WTC11 (cell line): ENCODE results near the gene SAPCD2. TPM values are rescaled to one million over a fixed set of nuclear protein-coding genes. Genes with fewer than 3 reads are reported as not detected.

Experiments
- ATAC-seq: fragments of 200-7000 bp; cut with Tn5 transposase; 2 replicates; pipeline ENCODE4 v1.10.0; 2021; ENCODE audit warnings: mild to moderate bottlenecking, moderate library complexity
- CTCF ChIA-PET: fragments of 300-600 bp; sonication (Branson Sonifier 250); formaldehyde crosslinking; loops from one replicate; lab custom pipeline; 2021; ENCODE audit warnings: antibody characterized with exemption; lab: Charles Lee
- POLR2A ChIA-PET: fragments of 350-600 bp; sonication (Branson Sonifier 250); formaldehyde crosslinking; loops from one replicate; lab custom pipeline; 2021; ENCODE audit warnings: antibody characterized with exemption; lab: Charles Lee
- DNase-seq: peaks from one replicate; pipeline ENCODE4 v3.0.0; 2021; ENCODE audit warnings: low spot score
- H3K27ac Mint-ChIP-seq: 2 replicates; pipeline ENCODE4 v1.8.0; 2021; ENCODE audit warnings: mixed read lengths
- H3K27me3 Mint-ChIP-seq: 2 replicates; pipeline ENCODE4 v1.8.0; 2021; ENCODE audit warnings: low read depth, mild to moderate bottlenecking, moderate library complexity, mixed read lengths
- H3K36me3 Mint-ChIP-seq: 2 replicates; pipeline ENCODE4 v1.8.0; 2021; ENCODE audit warnings: mixed read lengths
- H3K4me1 Mint-ChIP-seq: 2 replicates; pipeline ENCODE4 v1.8.0; 2022; ENCODE audit warnings: mixed read lengths
- H3K4me3 Mint-ChIP-seq: 2 replicates; pipeline ENCODE4 v1.8.0; 2021; ENCODE audit warnings: mild to moderate bottlenecking, moderate library complexity, mixed read lengths
- H3K9me3 Mint-ChIP-seq: 2 replicates; pipeline ENCODE4 v1.8.0; 2021; ENCODE audit warnings: mixed read lengths
- ARID4B ChIP-seq: sonication (generic); formaldehyde crosslinking; IDR thresholded peaks from 2 replicates; pipeline ENCODE4 v1.8.0; 2023; ENCODE audit warnings: missing genetic modification reagents, mild to moderate bottlenecking, borderline replicate concordance
- CBFB ChIP-seq: sonication (generic); formaldehyde crosslinking; IDR thresholded peaks from 2 replicates; pipeline ENCODE4 v1.8.1; 2022; ENCODE audit warnings: mild to moderate bottlenecking, low read depth, missing genetic modification reagents
- GTF2I ChIP-seq: fragments of 250-450 bp; sonication (Bioruptor Pico); conservative IDR thresholded peaks from 2 replicates; pipeline ENCODE4 v1.4.0; 2021; ENCODE audit warnings: mild to moderate bottlenecking
- JUN ChIP-seq: sonication (generic); formaldehyde crosslinking; IDR thresholded peaks from 2 replicates; pipeline ENCODE4 v1.8.0; 2023; ENCODE audit warnings: mild to moderate bottlenecking, missing genetic modification reagents
- PRDM15 ChIP-seq: sonication (generic); formaldehyde crosslinking; IDR thresholded peaks from 2 replicates; pipeline ENCODE4 v1.8.0; 2022; ENCODE audit warnings: missing genetic modification reagents
- PREB ChIP-seq: sonication (generic); formaldehyde crosslinking; IDR thresholded peaks from 2 replicates; pipeline ENCODE4 v1.8.1; 2022; ENCODE audit warnings: mild to moderate bottlenecking, missing genetic modification reagents, moderate library complexity, borderline replicate concordance
- ZNF317 ChIP-seq: sonication (generic); formaldehyde crosslinking; IDR thresholded peaks from 2 replicates; pipeline ENCODE4 v1.8.1; 2023; ENCODE audit warnings: low read depth, mild to moderate bottlenecking, moderate library complexity, missing genetic modification reagents, borderline replicate concordance
- ZNF423 ChIP-seq: fragments of 250-450 bp; sonication (Bioruptor Pico); IDR thresholded peaks from 2 replicates; pipeline ENCODE4 v2.1.2; 2022; ENCODE audit warnings: mild to moderate bottlenecking, moderate library complexity
- ZNF512 ChIP-seq: sonication (generic); formaldehyde crosslinking; IDR thresholded peaks from 2 replicates; pipeline ENCODE4 v1.8.1; 2022; ENCODE audit warnings: missing genetic modification reagents, borderline replicate concordance
- total RNA-seq: library from RNA; stranded (reverse); gene quantifications from 3 replicates; pipeline ENCODE4 v1.2.3, GENCODE V29; 2021

Gene SAPCD2
- total RNA-seq, 1 experiment from 2014 or later, result 67.0 TPM

- ATAC-seq, result no peak
- 0 out of 2 replicates have a peak, but pooled peaks cover 7% of the 10 kb centered on the region for H3K36me3 Mint-ChIP-seq
- CTCF ChIA-PET, result interaction anchor here (0.6 to 2.0 kb wide), 3 partner anchors 40 to 443 kb away, joined by 3 to 8 read pairs (median 4); no protein-coding TSS in a partner anchor
These were observed 37.6 kb upstream of the SAPCD2 start for GRCh38 chr9:137107982-137108381.

More at GRCh38 chr9:137107982-137108381, 37.6 kb upstream of the SAPCD2 start:
- H3K4me3 Mint-ChIP-seq, result no peak overlapping the region
- no peaks in the 10 kb centered on the region for H3K4me1 Mint-ChIP-seq
- H3K27me3 Mint-ChIP-seq, result peaks cover 2% of the 10 kb centered on the region; the same call in 1 of the 2 replicates
- no peaks in the 10 kb centered on the region for H3K9me3 Mint-ChIP-seq
- POLR2A ChIA-PET, result no interaction called here
- H3K27ac Mint-ChIP-seq, result no peak overlapping the region
- no peak for TF ChIP-seq ZNF423
- TF ChIP-seq GTF2I (CRISPR knock-in tag), result no peak
- no peak for TF ChIP-seq PRDM15
- TF ChIP-seq CBFB (CRISPR knock-in tag), result no peak
- TF ChIP-seq ZNF317 (CRISPR knock-in tag), result no peak
- no peak for TF ChIP-seq PREB (CRISPR knock-in tag)
- TF ChIP-seq ZNF512, result no peak
- no peak for TF ChIP-seq ARID4B (CRISPR knock-in tag)
- no peak for TF ChIP-seq JUN (CRISPR knock-in tag)
- TF ChIP-seq, all 79 proteins: peak for 0
- no peak for DNase-seq
